NT2/D1 (cell line): ENCODE measurements around the gene KIF22.

ENCODE experiments used
- SUZ12 ChIP-seq: IDR thresholded peaks from 2 replicates; pipeline ENCODE4 v1.6.1; 2011; ENCODE audit not compliant: insufficient read length, insufficient read depth; ENCODE audit errors: extremely low read depth
- YY1 ChIP-seq: IDR thresholded peaks from 2 replicates; pipeline ENCODE4 v1.6.1; 2011; ENCODE audit not compliant: insufficient read length, insufficient read depth
- ZNF274 ChIP-seq: IDR thresholded peaks from 2 replicates; pipeline ENCODE4 v1.6.1; 2011; ENCODE audit warnings: mild to moderate bottlenecking, low read depth, low read length

DNA sequence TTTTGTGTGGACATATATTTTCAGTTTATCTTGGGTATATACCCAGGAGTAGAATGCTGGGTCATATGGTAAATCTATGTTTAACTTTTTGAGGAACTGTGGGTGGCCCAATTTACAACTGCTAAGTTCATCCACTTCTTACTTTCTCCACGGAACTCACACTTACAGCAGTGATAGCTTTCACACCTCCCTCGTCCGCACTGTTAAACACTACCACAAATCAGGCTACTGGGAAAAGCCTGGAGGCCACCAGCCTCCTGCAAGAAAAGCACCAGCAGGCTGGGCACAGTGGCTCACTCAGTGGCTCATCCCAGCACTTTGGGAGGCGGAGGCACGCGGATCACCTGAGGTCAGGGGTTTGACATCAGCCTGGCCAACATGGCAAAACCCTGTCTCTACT lies 27.2 kb upstream of the KIF22 start:
- TF ChIP-seq YY1 = no peak
- TF ChIP-seq SUZ12 = no peak
- TF ChIP-seq ZNF274 = no peak
